AG04450 (cell line): Measurements from ENCODE around the gene PLEKHA5. TPM values are rescaled to one million over a fixed set of nuclear protein-coding genes. Genes with fewer than 3 reads are reported as not detected.

Experiments
- CTCF ChIA-PET: fragments of 300-600, 350-600 bp; formaldehyde crosslinking; extraction: SDS; loops from one replicate; lab custom pipeline; 2022; ENCODE audit warnings: antibody characterized with exemption, inconsistent platforms; lab: Charles Lee
- POLR2A ChIA-PET: fragments of 350-600 bp; formaldehyde crosslinking; extraction: SDS; loops from one replicate; lab custom pipeline; 2021; ENCODE audit warnings: antibody characterized with exemption, inconsistent platforms; lab: Yijun Ruan, JAX
- DNase-seq: peaks from one replicate; pipeline ENCODE4 v3.0.0-alpha.2; 2011; ENCODE audit warnings: low read depth, low spot score
- H3K27ac ChIP-seq: one replicate; pipeline ENCODE4 v1.5.1; 2012; ENCODE audit warnings: low read depth, low read length, control low read depth
- H3K27me3 ChIP-seq: one replicate; pipeline ENCODE4 v1.6.0; 2012; ENCODE audit warnings: low read length; ENCODE audit not compliant: control insufficient read depth, insufficient read depth
- H3K4me3 ChIP-seq: 2 replicates; pipeline ENCODE4 v1.5.1; 2011; ENCODE audit warnings: mild to moderate bottlenecking, low read depth, low read length, control low read depth
- H3K9me3 ChIP-seq: 2 replicates; pipeline ENCODE4 v1.5.1; 2012; ENCODE audit warnings: low read length; ENCODE audit not compliant: control insufficient read depth, insufficient read depth
- polyA plus RNA-seq: library from polyadenylated mRNA; depleted of rRNA; stranded (reverse); fragments of >200 nt; gene quantifications from 2 replicates; pipeline ENCODE4 v1.2.3, GENCODE V29; 2011
- TF ChIP-seq, protein P1 (sequence below): IDR thresholded peaks from 2 replicates; pipeline ENCODE4 v1.5.1; 2011; ENCODE audit warnings: low read depth, low read length, control low read depth, inconsistent platforms

Gene PLEKHA5
- polyA plus RNA-seq, 1 experiment, result 23.5 TPM

- Histone ChIP-seq H3K9me3 (no peaks in the 10 kb centered on the region), H3K4me3 (no peak overlapping the region), H3K27me3 (no peaks in the 10 kb centered on the region), H3K27ac (no peak overlapping the region)
- TF ChIP-seq, protein P1, sequence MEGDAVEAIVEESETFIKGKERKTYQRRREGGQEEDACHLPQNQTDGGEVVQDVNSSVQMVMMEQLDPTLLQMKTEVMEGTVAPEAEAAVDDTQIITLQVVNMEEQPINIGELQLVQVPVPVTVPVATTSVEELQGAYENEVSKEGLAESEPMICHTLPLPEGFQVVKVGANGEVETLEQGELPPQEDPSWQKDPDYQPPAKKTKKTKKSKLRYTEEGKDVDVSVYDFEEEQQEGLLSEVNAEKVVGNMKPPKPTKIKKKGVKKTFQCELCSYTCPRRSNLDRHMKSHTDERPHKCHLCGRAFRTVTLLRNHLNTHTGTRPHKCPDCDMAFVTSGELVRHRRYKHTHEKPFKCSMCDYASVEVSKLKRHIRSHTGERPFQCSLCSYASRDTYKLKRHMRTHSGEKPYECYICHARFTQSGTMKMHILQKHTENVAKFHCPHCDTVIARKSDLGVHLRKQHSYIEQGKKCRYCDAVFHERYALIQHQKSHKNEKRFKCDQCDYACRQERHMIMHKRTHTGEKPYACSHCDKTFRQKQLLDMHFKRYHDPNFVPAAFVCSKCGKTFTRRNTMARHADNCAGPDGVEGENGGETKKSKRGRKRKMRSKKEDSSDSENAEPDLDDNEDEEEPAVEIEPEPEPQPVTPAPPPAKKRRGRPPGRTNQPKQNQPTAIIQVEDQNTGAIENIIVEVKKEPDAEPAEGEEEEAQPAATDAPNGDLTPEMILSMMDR, result no peak
- no peak for DNase-seq
- POLR2A ChIA-PET, result no interaction called here
- CTCF ChIA-PET, result no interaction called here
Measured at GRCh38 chr12:19209661-19210060, 80.1 kb downstream of the PLEKHA5 start.

- POLR2A ChIA-PET, result no interaction called here
- no peaks in the 10 kb centered on the region for H3K27me3 ChIP-seq
- DNase-seq, result no peak
- H3K27ac ChIP-seq, result no peak overlapping the region
- no peak overlapping the region for H3K4me3 ChIP-seq
- TF ChIP-seq, protein P1, result no peak
- no peaks in the 10 kb centered on the region for H3K9me3 ChIP-seq
- CTCF ChIA-PET, result interaction anchor here (0.6 kb wide), 1 partner anchor 784 kb away, joined by 4 read pairs; no protein-coding TSS in a partner anchor
Measured at GRCh38 chr12:19211802-19212201, 82.3 kb downstream of the PLEKHA5 start.

DNA sequence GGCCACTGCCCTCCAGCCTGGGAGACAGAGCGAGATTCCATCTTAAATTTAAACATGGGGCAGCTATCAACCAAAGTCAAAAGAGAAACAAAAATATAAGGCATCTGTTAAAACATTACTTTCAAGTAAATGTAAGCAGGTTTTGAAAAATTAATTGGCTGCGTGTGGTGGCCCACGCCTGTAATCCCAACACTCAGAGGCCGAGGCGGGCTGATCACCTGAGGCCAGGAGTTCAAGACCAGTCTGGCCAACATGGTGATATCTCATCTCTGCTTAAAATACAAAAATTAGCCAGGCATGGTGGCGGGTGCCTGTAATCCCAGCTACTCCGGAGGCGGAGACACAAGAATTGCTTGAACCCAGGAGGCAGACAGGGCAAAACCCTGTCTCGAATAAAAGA lies 82.7 kb downstream of the PLEKHA5 start:
- Histone ChIP-seq H3K27ac (no peak overlapping the region), H3K27me3 (no peaks in the 10 kb centered on the region), H3K9me3 (no peaks in the 10 kb centered on the region), H3K4me3 (no peak overlapping the region)
- ChIA-PET CTCF (no interaction called here), POLR2A (no interaction called here)
- TF ChIP-seq, protein P1, result no peak
- no peak for DNase-seq

- DNase-seq, result no peak
- ChIA-PET CTCF (interaction anchor here (0.6 kb wide), 1 partner anchor 134 kb away, joined by 7 read pairs; no protein-coding TSS in a partner anchor), POLR2A (no interaction called here)
- Histone ChIP-seq H3K27me3 (no peaks in the 10 kb centered on the region), H3K4me3 (no peak overlapping the region), H3K27ac (no peak overlapping the region), H3K9me3 (no peaks in the 10 kb centered on the region)
- TF ChIP-seq, protein P1, result no peak
Measured at GRCh38 chr12:19214020-19214419, 84.5 kb downstream of the PLEKHA5 start.

GRCh38 chr12:19215115-19215514 lies 85.6 kb downstream of the PLEKHA5 start:
- no peak overlapping the region for H3K4me3 ChIP-seq
- TF ChIP-seq, protein P1, result no peak
- no peaks in the 10 kb centered on the region for H3K9me3 ChIP-seq
- no peaks in the 10 kb centered on the region for H3K27me3 ChIP-seq
- ChIA-PET POLR2A (interaction anchor here (0.7 kb wide), 1 partner anchor 927 kb away, joined by 3 read pairs; no protein-coding TSS in a partner anchor), CTCF (interaction anchor here (0.7 to 1.0 kb wide), 2 partner anchors 20 to 785 kb away, joined by 3 read pairs; no protein-coding TSS in a partner anchor)
- no peak for DNase-seq
- no peak overlapping the region for H3K27ac ChIP-seq
